Ammon's horn (tissue), 1 donor: ENCODE data around the gene RUNX3.
A peak's percentile ranks its signal among the peaks of the same experiment; 100 is the strongest.

ENCODE experiments used
- DNase-seq: peaks from one replicate; pipeline ENCODE4 v3.0.0-alpha.2; 2016; ENCODE audit warnings: low spot score

The RUNX3 gene

DNA sequence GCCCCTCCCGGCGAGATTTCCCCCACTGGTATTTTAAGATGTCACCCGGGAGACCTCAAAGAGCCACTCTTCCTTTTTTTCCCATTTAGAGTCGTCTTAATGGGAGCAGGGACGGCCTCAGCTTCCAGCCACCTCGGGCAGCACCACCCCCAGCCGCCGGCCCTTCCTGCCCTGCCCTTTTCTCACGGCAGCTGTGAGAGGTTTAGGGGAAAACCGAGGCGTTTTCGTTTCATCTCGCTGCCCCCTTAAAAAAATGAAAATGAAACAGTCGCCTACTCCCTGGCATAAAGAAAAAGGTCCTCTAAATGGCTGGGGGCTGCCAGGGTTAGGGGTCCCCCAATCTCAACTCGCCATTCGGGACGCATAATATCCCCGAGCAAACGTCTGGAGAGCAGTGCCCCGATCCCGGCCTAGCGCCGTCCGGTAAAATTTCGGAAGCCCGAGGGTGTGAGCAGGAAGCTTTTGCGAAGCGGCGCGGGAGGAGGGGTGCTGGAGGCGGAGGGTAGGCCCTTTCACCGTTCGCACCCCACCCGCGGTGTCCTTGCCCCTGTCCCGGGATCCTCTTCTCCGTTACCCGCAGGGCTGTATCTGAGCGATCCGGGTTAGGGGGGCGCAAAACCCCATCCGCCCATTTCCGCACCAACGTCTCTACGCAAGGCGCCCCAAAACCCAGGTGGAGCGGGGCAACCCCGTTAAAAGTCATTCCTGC lies 1.2 kb downstream of the RUNX3 start:
- DNase-seq = no peak

DNA sequence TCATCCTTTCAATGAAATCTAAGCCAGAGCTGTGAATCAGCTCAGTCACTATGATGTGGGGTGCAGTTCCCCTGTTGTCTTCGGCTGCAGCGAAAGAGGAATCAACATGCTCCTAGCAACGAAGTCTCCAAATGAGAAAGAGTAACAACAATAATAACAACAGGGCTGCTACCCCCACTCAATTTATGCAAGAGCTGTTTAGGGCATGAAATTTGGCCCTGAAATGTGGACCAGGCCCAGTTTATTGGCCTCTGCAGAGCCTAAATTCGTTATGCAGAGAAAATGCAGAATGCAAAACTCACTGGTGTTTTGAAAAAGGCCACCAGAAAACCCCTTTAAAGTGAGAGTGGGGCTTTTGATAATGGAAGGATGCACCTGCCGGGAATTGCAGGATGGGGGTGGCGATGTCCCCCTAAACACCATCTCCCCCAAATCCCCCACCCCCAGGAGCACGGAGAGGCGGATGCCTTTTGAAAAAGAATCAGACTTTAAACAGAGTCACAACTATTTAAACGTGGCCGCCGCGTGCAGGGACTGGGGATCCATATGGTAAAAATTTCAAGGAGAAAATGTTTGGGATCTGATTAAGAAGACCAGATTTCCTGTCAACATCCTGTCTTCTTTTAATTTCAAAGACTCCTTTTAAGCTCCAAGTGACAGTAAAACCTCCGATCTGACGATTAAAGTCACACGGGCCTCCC lies 1.9 kb downstream of the RUNX3 start:
- no peak for DNase-seq

DNA sequence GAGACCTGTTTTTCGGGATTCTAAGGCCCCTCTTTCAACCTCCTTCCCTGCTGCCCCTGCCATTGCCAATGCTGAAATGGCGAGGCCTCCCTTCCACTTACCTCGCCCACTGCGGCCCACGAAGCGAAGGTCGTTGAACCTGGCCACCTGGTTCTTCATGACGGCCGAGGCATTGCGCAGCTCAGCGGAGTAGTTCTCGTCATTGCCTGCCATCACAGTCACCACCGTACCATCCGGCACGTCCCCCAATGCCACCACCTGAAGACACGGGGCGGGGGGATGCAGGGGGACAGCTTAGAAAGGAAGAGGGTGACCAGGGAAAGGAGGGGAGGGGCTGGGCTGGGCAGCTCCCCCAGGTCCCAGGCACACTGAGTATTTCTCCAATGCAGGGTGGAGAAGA lies 2.6 kb downstream of the RUNX3 start:
- no peak for DNase-seq

- DNase-seq = no peak
Observed at GRCh38 chr1:24926563-24927249, 3.4 kb downstream of the RUNX3 start.

GRCh38 chr1:24925963-24926362 lies 4.1 kb downstream of the RUNX3 start:
- no peak for DNase-seq

DNA sequence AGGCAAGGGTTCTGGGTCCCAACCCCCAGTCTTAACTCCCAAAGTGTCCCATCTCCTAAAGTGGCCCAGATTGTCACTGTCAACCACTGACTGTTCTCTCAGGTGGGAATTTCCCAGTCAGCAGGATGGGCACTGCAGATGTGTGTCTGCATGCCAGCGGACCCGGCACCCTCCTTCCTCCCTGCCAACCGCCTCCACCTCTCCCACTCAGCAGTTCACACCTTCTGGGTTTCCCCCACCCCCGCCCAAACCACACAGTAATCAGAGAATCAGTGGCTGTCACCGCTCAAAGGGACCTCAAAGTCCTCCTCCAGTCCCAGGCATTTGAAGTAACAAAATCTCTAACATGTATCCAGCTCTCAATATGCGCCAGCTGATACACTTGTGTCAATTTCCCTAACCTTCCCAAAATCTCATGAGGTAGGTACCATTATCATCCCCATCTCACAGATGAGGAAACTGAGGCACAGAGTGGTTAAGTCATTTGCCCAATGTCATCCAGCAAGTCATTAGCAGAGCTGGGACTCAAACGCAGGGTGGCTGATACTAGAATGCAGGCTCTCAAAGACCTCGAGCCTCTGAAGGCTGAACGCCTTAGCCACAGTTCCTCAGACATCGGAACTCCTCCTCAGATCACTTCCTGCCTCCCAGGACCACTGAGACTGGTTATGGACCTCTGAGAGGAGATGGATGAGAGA lies 4.8 kb downstream of the RUNX3 start:
- DNase-seq = no peak

DNA sequence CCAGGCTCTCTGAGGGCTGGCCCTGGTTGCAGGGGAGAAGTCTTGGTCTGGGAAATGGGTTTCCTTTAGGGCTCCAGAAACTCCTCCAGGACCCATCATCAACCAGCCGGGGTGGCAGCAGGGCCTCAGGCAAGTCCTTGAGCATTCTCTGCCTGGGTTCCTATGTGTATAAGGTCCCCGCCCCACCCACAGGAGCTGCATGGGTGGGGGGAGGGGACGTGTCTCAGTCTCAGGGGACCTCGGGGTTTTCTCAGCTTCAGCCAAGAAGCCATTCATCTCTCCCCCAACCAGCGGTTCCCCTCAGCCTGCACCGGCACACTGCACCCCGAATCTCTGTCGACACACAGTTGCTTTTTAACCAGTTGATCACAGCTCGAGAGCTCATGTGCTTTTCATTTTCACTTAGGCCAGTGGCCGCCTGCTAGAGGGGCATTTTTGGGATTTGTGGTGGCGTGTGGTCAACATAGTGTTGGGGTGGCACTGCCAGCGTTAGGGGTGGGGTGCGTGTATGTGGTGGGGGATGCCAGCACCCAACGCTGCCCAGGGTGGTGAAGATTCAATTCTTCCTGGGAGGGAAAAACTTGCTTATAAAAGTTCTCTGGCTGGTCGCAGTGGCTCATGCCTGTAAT lies 6.5 kb downstream of the RUNX3 start:
- DNase-seq = no peak

DNA sequence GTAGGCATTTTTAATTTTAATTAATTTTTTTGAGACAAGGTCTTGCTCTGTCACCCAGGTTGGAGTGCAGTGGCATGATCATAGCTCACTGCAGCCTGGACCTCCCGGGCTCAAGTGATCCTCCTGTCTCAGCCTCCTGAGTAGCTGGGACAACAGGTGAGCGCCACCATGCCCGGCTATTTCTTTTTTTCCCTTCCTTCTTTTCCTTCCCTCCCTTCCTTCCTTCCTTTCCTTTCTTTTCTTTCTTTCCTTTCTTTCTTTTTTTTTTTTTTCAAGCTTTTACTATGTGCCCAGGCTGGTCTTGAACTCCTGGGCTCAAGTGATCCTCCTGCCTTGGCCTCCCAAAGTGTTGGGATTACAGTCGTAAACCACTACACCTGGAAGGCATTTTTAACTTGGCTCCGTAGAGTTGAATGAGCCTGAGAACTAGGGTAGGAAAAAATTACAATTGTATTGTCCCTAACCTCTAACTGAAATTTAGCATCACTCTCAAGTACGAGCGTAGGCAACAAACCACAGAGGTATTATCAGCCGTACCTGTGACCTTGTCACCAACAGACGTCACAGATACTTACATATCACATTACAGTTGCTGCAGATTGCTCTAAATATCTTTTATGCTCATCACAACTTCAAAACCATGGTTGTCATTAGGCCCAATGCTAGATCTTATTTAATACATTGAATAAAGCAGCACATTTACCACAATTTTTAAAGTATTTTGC lies 8.0 kb downstream of the RUNX3 start:
- no peak for DNase-seq

DNA sequence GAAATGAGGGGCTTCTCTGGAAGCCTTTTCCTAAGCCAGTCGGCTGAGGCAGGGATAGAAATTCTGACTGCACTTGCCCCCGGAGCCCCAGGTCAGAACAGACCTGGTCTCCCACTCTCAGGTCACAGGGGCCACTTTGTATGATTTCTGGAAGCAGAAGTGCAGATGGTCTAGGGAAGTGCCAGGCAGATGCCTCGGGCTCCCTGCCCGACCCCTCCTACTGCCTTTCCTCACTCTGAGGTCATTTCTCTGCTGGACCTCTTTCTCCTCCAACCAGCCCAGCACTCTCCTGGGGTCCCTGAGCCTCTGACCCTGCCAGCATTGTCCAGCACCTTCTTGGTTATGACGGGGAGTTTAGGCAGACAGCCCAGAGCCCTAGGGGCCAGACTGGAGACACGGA lies 8.7 kb downstream of the RUNX3 start:
- no peak for DNase-seq

DNA sequence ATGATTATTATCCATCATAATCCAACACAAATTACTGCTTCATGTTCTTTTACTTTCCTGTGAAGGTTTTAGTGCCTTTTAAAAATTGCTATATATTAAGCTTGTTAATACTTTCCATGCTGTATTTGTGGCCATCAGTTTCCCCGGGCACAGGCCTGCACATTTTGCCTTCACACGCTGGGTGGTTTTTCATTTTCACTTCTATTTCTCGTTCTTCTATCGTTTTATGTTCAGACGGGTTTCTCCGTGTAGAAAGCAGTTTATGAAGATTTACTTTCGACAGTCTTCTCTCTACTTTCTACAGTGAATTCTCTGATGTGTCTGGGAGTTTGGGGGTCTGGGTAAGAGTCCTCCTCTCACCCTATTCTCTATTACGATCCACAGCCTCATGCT lies 9.5 kb downstream of the RUNX3 start:
- no peak for DNase-seq

DNA sequence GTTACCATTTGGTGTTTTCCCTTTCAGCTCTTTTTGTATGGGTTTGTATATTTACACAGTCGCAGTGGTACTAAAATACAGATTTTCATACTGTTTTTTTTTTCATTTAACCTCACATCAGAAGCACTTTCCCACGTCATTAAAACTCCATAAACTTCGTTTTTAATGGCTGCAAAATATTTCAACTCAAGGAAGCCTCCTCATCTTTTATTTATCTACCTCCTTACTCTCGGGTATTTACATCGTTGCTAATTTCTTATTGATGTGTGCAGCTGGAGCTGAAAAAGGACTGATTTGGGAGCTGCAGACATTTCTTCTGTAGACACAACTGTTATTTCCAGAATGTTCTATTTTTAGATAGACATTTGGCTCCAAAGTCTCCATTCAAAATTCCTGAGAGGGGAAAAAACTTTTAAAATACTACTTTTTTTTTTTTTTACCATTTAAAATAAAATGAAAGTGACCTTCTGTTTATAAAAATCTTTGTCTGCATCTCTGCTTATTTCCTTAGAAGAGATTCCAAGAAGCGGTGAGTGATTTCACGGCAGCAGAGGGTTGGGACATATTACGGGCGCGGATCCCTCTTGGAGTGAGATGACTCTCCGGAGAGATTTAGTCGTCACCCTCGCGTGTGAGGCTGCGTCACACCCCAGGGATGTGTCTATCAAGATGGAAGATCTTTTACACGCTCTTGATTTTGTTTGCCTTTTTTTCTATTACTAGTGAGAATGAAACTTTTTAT lies 10.1 kb downstream of the RUNX3 start:
- no peak for DNase-seq

DNA sequence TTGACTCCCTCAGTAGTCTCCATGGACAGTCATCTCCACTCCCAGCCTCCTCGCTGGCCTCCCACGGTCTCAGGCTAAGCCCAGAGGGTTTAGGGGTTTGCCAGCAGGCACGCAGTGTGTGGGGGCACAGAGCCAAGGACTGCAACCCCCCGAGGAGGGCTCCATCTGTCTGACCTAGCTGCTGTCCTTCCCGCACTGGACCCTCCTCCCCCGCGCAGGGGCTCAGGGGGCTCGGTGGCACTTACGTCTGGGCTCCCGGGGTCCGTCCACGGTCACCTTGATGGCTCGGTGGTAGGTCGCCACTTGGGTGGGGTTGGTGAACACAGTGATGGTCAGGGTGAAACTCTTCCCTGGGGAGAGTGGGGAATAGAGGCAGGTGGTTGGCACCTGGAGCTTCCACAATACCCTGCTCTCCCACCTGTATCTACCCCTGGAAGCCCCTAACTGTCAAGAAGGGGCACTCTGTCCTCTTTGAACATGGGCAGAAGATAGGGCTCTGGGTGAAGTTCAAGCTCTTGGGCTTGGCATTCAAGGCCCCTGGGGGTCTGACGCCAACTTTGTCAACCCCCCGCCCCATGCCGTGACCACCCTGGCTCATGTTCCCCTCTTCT lies 11.0 kb downstream of the RUNX3 start:
- DNase-seq = no peak

DNA sequence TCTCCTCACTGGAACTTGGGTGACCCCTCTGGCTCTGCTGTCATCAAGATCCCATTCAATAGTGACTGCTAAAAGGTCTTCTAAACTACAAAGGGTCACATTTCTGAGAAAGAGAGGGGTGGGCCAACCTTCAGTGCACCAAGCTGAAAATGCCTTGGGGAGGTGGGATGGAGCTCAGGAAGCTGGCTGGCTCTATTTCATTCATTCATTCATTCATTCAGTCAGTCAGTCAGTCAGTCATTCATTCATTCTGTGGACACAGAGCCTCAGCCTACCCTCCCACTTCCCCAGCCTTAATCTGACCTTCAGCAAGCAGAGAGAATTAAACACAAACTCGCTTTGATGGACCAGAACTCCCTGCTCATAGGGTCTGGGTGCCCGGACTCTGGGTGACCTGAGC lies 11.7 kb downstream of the RUNX3 start:
- DNase-seq = no peak

DNA sequence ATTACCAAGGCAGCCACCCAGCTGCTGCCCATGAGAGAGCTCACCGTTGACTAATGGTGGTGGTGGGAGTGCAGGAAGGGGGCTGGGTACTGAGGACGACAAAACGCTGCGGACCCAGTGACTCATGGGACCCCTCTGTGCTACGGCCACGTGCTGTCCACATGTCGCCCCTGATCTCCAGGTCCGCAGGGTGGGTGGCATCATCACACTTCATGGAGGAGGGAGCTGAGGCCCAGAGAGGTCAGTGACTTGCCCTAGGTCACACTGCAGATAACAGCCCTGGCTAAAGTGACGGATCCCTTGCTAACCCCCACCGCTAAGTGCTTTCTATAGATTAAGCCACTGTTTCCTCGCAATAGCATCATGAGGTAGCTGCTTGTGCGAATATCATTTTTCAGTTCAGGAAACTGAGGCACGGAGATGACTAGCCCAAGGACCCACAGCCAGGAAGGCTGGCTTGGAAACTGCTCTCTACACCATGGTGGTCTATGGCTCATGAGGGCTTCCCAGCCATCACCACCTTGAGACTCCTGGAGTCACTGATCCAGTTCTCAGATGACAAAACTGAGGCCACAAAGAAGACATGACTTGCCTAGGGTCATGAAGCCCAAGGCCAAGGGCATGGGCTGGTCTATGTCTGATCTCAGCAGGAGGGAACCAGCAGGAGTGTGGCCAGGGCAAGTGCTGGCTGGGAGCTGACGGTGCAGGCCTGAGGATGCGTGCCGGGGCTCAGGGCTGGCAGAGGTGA lies 12.6 kb downstream of the RUNX3 start:
- no peak for DNase-seq

- DNase-seq = no peak
Observed at GRCh38 chr1:24915816-24916602, 14.1 kb downstream of the RUNX3 start.

GRCh38 chr1:24914226-24915069 lies 15.6 kb downstream of the RUNX3 start:
- peak; percentile 35 for DNase-seq

- DNase-seq = no peak
Observed at GRCh38 chr1:24913616-24914225, 16.4 kb downstream of the RUNX3 start.

- DNase-seq = no peak
Observed at GRCh38 chr1:24913274-24913604, 16.8 kb downstream of the RUNX3 start.
